Pancreas (tissue), 10 donors: ENCODE data around the gene CFAP299. TPM values are rescaled to one million over a fixed set of nuclear protein-coding genes. Genes with fewer than 3 reads are reported as not detected.

Experiments used
- ATAC-seq, 4 donors: fragments of 200-7000 bp; cut with Tn5 transposase; one replicate each; pipeline versions ENCODE4 v1.8.0 to v1.9.1; 2020; ENCODE audit warnings: mild to moderate bottlenecking in 4 of 4, moderate library complexity in 4 of 4
- DNase-seq, 6 donors: peaks; one replicate each; pipeline ENCODE4 v3.0.0-alpha.2; 2020
- FAIRE-seq: peaks from 2 replicates; lab custom pipeline; 2012; peaks lifted over from hg19 to GRCh38; lab: Jason Lieb, UNC
- H3K27ac ChIP-seq, 4 donors: fragments of 200-600 bp; sonication (generic); 1 replicate in 3 of 4; 2 replicates in 1 of 4; pipeline versions ENCODE4 v1.5.0 to v1.8.0; 2020
- H3K27me3 ChIP-seq, 4 donors: fragments of 200-600 bp; one replicate each; pipeline ENCODE4 v1.8.0; 2021
- H3K36me3 ChIP-seq, 3 donors: fragments of 200-600 bp; sonication (generic) in 1 of 3; one replicate each; pipeline versions ENCODE4 v1.5.0 to v1.8.0; 2020 to 2021
- H3K4me1 ChIP-seq, 3 donors: fragments of 200-600 bp; one replicate each; pipeline ENCODE4 v1.8.0; 2021
- H3K4me3 ChIP-seq, 4 donors: fragments of 200-600 bp; sonication (generic) in 2 of 4; one replicate each; pipeline versions ENCODE4 v1.5.0 to v1.8.0; 2020 to 2021
- H3K9me3 ChIP-seq, 4 donors: fragments of 200-600 bp; one replicate each; pipeline ENCODE4 v1.8.0; 2021
- whole genome bisulfite sequencing, 2 donors: extraction: QIAGEN DNeasy Blood & Tissue Kit; methylation state at CpG; one replicate each; pipeline ENCODE4 v1.1.7; 2013; 5-methylcytosine and 5-hydroxymethylcytosine counted together
- intact Hi-C, 3 donors: fragments of 100-400 bp; cut with DNase I; formaldehyde crosslinking; loops; one replicate each; pipeline versions ENCODE4 v1.11.1 to v1.14.2; 2022
- polyA plus RNA-seq, 2 donors: library from polyadenylated mRNA; stranded (reverse); fragments of 200-250 nt; gene quantifications; one replicate each; pipeline ENCODE4 v1.2.3, GENCODE V29; 2013
- total RNA-seq, 6 donors: library from RNA; stranded (reverse); fragmentation: NEBNext Ultra II Directional in 4 of 6; extraction: Animal tissue kit (Norgen Biotek cat#: 25700) in 4 of 6; gene quantifications; one replicate each; pipeline versions ENCODE4 v1.2.1 to v1.2.4, GENCODE V29; 2021 to 2023
- TF ChIP-seq, protein P1 (sequence below), 4 donors: fragments of 200-600 bp; sonication (generic) in 3 of 4; IDR thresholded peaks; one replicate each; pipeline versions ENCODE4 v1.5.0 to v1.8.0; 2021; ENCODE audit warnings: antibody characterized with exemption in 4 of 4
- donor health status: healthy with polysubstance abuse.
- donor health status: DM: no; HTN: no; CAD: no; lungs with moderate emphysema.
- donor health status: DM: no; HTN: no; CAD: no.
- donor health status: control.
- donor health status: control.
- donor health status: Bipolar disorder and iron deficiency.
- donor health status: DM: yes; HTN: yes; CAD: no.
- donor health status: DM: no; HTN: no; CAD: no.
- donor health status: DM: no; HTN: no; CAD: no.
- donor health status: DM: yes; HTN: yes; CAD: no.

Gene CFAP299
- total and polyA plus RNA-seq, 8 donors: 0.14 TPM; not detected in 7

DNA sequence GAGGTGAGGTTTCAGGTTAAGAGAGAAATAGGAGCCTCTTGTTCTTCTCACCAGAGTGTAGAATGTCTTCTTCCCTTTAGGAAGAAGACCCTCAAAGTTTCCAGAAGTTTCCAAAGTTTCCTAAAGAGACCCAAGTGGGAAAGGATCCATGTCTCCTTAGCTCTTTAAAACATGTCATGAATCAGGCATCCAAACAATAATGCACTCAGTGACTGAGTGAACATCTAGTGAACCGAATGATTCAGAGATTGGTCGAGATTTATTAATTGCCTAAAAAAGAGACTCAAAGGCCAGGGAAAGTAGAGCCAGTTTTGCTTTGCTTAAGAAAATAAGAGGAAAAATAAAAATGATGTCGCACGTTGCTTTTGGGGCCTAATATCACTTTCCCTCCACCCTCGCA lies 39.7 kb upstream of the CFAP299 start:
- H3K4me3 ChIP-seq: no peak overlapping the region
- FAIRE-seq (no peak), ATAC-seq (no peak), DNase-seq (no peak)
- intact Hi-C loops: no loop called here
- TF ChIP-seq, protein P1, sequence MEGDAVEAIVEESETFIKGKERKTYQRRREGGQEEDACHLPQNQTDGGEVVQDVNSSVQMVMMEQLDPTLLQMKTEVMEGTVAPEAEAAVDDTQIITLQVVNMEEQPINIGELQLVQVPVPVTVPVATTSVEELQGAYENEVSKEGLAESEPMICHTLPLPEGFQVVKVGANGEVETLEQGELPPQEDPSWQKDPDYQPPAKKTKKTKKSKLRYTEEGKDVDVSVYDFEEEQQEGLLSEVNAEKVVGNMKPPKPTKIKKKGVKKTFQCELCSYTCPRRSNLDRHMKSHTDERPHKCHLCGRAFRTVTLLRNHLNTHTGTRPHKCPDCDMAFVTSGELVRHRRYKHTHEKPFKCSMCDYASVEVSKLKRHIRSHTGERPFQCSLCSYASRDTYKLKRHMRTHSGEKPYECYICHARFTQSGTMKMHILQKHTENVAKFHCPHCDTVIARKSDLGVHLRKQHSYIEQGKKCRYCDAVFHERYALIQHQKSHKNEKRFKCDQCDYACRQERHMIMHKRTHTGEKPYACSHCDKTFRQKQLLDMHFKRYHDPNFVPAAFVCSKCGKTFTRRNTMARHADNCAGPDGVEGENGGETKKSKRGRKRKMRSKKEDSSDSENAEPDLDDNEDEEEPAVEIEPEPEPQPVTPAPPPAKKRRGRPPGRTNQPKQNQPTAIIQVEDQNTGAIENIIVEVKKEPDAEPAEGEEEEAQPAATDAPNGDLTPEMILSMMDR (IDR thresholded peaks at IDR 0.05): no peak
- WGBS, 2 donors: 72 to 81% methylated on average over 5 of the region's 5 CpGs
- no peaks in the 10 kb centered on the region for H3K36me3 ChIP-seq
- H3K9me3 ChIP-seq: no peaks in the 10 kb centered on the region
- H3K4me1 ChIP-seq: no peaks in the 10 kb centered on the region
- H3K27ac ChIP-seq: no peak overlapping the region
- no peaks in the 10 kb centered on the region for H3K27me3 ChIP-seq

DNA sequence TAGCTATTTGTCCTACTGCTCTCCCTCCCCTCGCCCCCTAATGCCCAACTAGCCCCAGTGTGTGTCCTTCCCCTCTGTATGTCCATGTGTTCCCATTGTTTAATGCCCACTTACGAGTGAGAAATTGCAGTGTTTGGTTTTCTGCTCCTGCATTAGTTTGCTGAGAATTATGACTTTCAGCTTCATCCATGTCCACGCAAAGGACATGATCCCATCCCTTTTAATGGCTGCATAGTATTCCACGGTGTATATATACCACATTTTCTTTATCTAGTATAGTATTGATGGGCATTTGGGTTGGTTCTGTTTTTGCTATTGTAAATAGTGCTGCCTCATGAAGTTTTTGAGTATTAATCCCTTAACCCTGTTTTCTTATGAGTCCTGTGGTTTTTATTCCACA lies 33.6 kb upstream of the CFAP299 start:
- ATAC-seq: no peak
- Histone ChIP-seq H3K36me3 (no peaks in the 10 kb centered on the region), H3K4me3 (no peak overlapping the region), H3K27ac (no peak overlapping the region), H3K4me1 (no peaks in the 10 kb centered on the region), H3K9me3 (no peaks in the 10 kb centered on the region), H3K27me3 (peaks cover 0 to 7% (median 0%) of the 10 kb centered on the region in 4 donors)
- no peak for DNase-seq
- 65 to 66% methylated on average over 4 of the region's 4 CpGs for WGBS, 2 donors
- no peak for FAIRE-seq
- TF ChIP-seq, protein P1 (IDR thresholded peaks at IDR 0.05): no peak
- intact Hi-C loops: no loop called here

DNA sequence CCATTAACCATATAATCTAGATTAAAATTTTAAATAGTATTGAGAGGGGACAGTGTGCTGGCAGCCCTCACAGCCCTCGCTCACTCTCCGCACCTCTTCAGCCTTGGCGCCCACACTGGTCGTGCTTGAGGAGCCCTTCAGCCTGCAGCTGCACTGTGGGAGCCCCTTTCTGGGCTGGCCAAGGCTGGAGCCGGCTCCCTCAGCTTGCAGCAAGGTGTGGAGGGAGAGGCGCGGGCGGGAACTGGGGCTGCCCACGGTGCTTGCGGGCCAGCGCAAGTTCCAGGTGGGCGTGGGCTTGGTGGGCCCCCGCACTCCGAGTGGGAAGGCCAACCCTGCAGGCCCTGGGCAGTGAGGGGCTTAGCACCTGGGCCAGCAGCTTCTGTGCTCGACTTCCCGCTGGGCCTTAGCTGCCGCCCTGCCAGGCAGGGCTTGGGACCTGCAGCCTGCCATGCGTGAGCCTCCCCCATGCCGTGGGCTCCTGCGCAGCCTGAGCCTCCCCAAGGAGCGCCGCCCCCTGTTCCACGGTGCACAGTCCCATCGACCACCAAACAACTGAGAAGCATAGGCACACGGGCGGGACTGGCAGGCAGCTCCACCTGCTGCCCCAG lies 32.8 kb upstream of the CFAP299 start:
- TF ChIP-seq, protein P1 (IDR thresholded peaks at IDR 0.05): no peak
- Histone ChIP-seq H3K9me3 (no peaks in the 10 kb centered on the region), H3K27ac (no peak overlapping the region), H3K36me3 (no peaks in the 10 kb centered on the region), H3K4me1 (no peaks in the 10 kb centered on the region), H3K27me3 (peaks cover 0 to 7% (median 0%) of the 10 kb centered on the region in 4 donors), H3K4me3 (no peak overlapping the region)
- intact Hi-C loops: no loop called here
- WGBS, 2 donors: 87 to 92% methylated on average over 23 to 26 of the region's 26 CpGs
- DNase-seq: peak in 1 of 6 donors; percentile 41
- no peak for FAIRE-seq
- no peak for ATAC-seq

DNA sequence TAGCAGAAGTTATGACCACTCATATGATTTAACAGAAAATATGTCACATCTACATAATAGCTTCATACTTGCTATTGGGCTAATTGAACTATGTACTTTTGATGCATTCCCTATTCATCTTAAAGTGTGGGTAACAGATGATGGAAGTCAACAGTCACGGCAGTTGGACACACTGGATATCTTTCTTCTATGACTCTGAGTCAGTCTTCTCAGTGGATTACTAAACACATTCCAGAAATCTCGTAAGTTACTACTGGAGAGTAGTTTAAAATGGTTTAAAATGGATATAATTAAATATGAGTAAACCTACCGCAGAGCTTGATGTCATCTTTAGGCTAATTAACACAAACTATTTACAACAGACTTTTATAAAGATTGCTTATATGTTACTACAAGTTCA lies 30.1 kb upstream of the CFAP299 start:
- TF ChIP-seq, protein P1 (IDR thresholded peaks at IDR 0.05): no peak
- Histone ChIP-seq H3K27me3 (peaks cover 0 to 7% (median 0%) of the 10 kb centered on the region in 4 donors), H3K36me3 (no peaks in the 10 kb centered on the region), H3K9me3 (no peaks in the 10 kb centered on the region), H3K4me1 (no peaks in the 10 kb centered on the region), H3K4me3 (no peak overlapping the region), H3K27ac (no peak overlapping the region)
- ATAC-seq (no peak), DNase-seq (no peak), FAIRE-seq (no peak)
- intact Hi-C loops: no loop called here
- WGBS, 2 donors: 67 to 75% methylated on average over 3 of the region's 3 CpGs

DNA sequence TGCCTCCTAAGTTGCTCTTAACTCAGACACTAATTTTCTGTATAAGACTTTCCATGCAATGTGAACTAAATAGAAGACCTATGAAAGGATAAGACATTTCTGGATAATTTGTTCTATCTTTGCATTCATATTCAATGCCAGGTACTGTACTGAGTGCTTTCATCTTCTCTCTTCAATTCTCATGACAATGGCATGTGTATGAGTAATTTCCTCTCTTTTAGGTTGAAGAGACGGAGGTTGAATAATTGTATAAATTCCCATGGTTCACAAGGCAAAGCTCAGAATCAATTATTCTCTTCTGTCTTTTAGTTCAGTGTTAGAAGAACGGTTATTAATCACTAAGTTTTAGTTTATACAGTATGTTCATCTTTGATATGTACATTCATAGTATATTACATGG lies 29.3 kb upstream of the CFAP299 start:
- ATAC-seq: no peak
- intact Hi-C loops: no loop called here
- TF ChIP-seq, protein P1 (IDR thresholded peaks at IDR 0.05): no peak
- H3K36me3 ChIP-seq: no peaks in the 10 kb centered on the region
- H3K4me3 ChIP-seq: no peak overlapping the region
- no peaks in the 10 kb centered on the region for H3K9me3 ChIP-seq
- 52 to 59% methylated on average over 2 of the region's 2 CpGs for WGBS, 2 donors
- H3K4me1 ChIP-seq: no peaks in the 10 kb centered on the region
- no peak for DNase-seq
- H3K27me3 ChIP-seq: peaks cover 0 to 7% (median 0%) of the 10 kb centered on the region in 4 donors
- FAIRE-seq: no peak
- no peak overlapping the region for H3K27ac ChIP-seq
